Heart right ventricle (tissue), 16 donors: ENCODE data around the gene SLC22A1. TPM values are rescaled to one million over a fixed set of nuclear protein-coding genes. Genes with fewer than 3 reads are reported as not detected.
"Not testable (repeated sequence)": the region's sequence is repeated elsewhere in the genome, so short reads cannot be mapped to it uniquely, and the experiment has no call there.

Experiments
- ATAC-seq, 8 donors: fragments of 200-7000 bp; cut with Tn5 transposase; one replicate each; pipeline ENCODE4 v1.9.1; 2020; ENCODE audit warnings: mild to moderate bottlenecking in 8 of 8, moderate library complexity in 8 of 8, moderate number of reproducible peaks in 1 of 8
- DNase-seq, 2 donors: peaks; one replicate each; pipeline ENCODE4 v3.0.0-alpha.2; 2020
- H3K27ac ChIP-seq, 10 donors: fragments of 200-600 bp; sonication (generic) in 2 of 10; one replicate each; pipeline versions ENCODE4 v1.5.0 to v1.8.0; 2020 to 2022; ENCODE audit warnings: mild to moderate bottlenecking in 3 of 10
- H3K27me3 ChIP-seq, 7 donors: fragments of 200-600 bp; one replicate each; pipeline ENCODE4 v1.8.0; 2021 to 2022; ENCODE audit warnings: mild to moderate bottlenecking in 2 of 7
- H3K36me3 ChIP-seq, 9 donors: fragments of 200-600 bp; sonication (generic) in 1 of 9; one replicate each; pipeline versions ENCODE4 v1.5.0 to v1.8.0; 2020 to 2022; ENCODE audit warnings: mild to moderate bottlenecking in 2 of 9
- H3K4me1 ChIP-seq, 9 donors: fragments of 200-600 bp; sonication (generic) in 1 of 9; one replicate each; pipeline versions ENCODE4 v1.5.0 to v1.8.0; 2020 to 2022; ENCODE audit warnings: mild to moderate bottlenecking in 4 of 9
- H3K4me3 ChIP-seq, 10 donors: fragments of 200-600 bp; sonication (generic) in 2 of 10; one replicate each; pipeline versions ENCODE4 v1.5.0 to v1.8.0; 2020 to 2022; ENCODE audit warnings: mild to moderate bottlenecking in 7 of 10, moderate library complexity in 2 of 10
- H3K9me3 ChIP-seq, 11 donors: fragments of 200-600 bp in 10 of 11; sonication (generic) in 2 of 11; one replicate each; pipeline versions ENCODE4 v1.5.0 to v1.8.0; 2013 to 2022; ENCODE audit warnings: mild to moderate bottlenecking in 2 of 11, control low read depth in 1 of 11, moderate library complexity in 1 of 11
- CTCF ChIP-seq, 9 donors: fragments of 200-600 bp; sonication (generic) in 2 of 9; IDR thresholded peaks; one replicate each; pipeline versions ENCODE4 v1.5.0 to v1.8.0; 2021 to 2022; ENCODE audit warnings: antibody characterized with exemption in 9 of 9, mild to moderate bottlenecking in 5 of 9, moderate library complexity in 1 of 9
- WGBS, 2 donors: extraction: QIAGEN DNeasy Blood & Tissue Kit; methylation state at CpG; one replicate each; pipeline ENCODE4 v1.1.7; 2013; ENCODE audit warnings: inconsistent platforms in 1 of 2; 5-methylcytosine and 5-hydroxymethylcytosine counted together
- intact Hi-C, 10 donors: fragments of 100-400 bp; cut with DNase I; formaldehyde crosslinking; loops; one replicate each; pipeline versions ENCODE4 v1.11.1 to v1.14.2; 2022
- polyA plus RNA-seq, 2 donors: library from polyadenylated mRNA; stranded (reverse); fragments of 200-250 nt; gene quantifications; one replicate each; pipeline ENCODE4 v1.2.3, GENCODE V29; 2013
- total RNA-seq, 10 donors: library from RNA; stranded (reverse); fragmentation: NEBNext Ultra II Directional in 3 of 10; extraction: Animal tissue kit (Norgen Biotek cat#: 25700) in 3 of 10; gene quantifications; one replicate each; pipeline versions ENCODE4 v1.2.1 to v1.2.4, GENCODE V29; 2021 to 2023
- donor health status: Arrhythmogenic right ventricular cardiomyopathy.
- donor health status: ischemic (EF 13 %, LVEDD 7.1; RV severe dilation, severe dysfunction).
- donor health status: healthy with polysubstance abuse.
- donor health status: DM: no; HTN: yes; CAD: no.
- donor health status: DM: no; HTN: no; CAD: no.
- donor health status: ischemic (EF 25% LVEDD 6.9; RV normal size, moderate dysfunction).
- donor health status: ischemic (EF 25% LVEDD 5.7; RV mildly dilated, moderate dysfunction).
- donor health status: healthy.
- donor health status: DM: yes; HTN: yes; CAD: no.
- donor health status: Ischemic cardiomyopathy.
- donor health status: ischemic (EF 35%, LVEDD 5.7; RV mildly dilated, moderate dysfunction).
- donor health status: nonischemic (EF 11% LVEDD 7.7; RV severe dilation, severe dysfunction).
- donor health status: DM: yes; HTN: yes; CAD: no.
- donor health status: PGD.
- donor health status: ischemic (EF 29% LVEDD 5.4; RV normal size, mild dysfunction).
- donor health status: nonischemic (EF 23%, LVEDD 6.1; RV moderate dilation, normal function).

The SLC22A1 gene
- total and polyA plus RNA-seq, 12 donors = 0.10 to 1.4 (median 0.39) TPM; not detected in 3

GRCh38 chr6:160122744-160123143 lies 1.1 kb downstream of the SLC22A1 start:
- Histone ChIP-seq H3K4me1 (no peaks in the 10 kb centered on the region), H3K27me3 (no peaks in the 10 kb centered on the region), H3K36me3 (peaks cover 0 to 7% (median 0%) of the 10 kb centered on the region in 9 donors), H3K9me3 (peaks cover 0 to 6% (median 0%) of the 10 kb centered on the region in 11 donors), H3K4me3 (no peak overlapping the region), H3K27ac (no peak overlapping the region)
- no peak for TF ChIP-seq CTCF (IDR thresholded peaks at IDR 0.05)
- 79 to 95% methylated on average over 5 of the region's 5 CpGs for WGBS, 2 donors
- intact Hi-C loops = no loop called here
- ATAC-seq (no peak), DNase-seq (no peak)

GRCh38 chr6:160124007-160124406 lies 2.4 kb downstream of the SLC22A1 start:
- no peak overlapping the region for H3K4me3 ChIP-seq
- intact Hi-C loops = no loop called here
- H3K9me3 ChIP-seq = no peaks in the 10 kb centered on the region
- H3K4me1 ChIP-seq = no peaks in the 10 kb centered on the region
- 96% methylated on average over 2 of the region's 2 CpGs for WGBS, 2 donors
- H3K27ac ChIP-seq = no peak overlapping the region
- H3K27me3 ChIP-seq = no peaks in the 10 kb centered on the region
- TF ChIP-seq CTCF (IDR thresholded peaks at IDR 0.05) = no peak
- no peak for DNase-seq
- no peak for ATAC-seq
- H3K36me3 ChIP-seq = no peaks in the 10 kb centered on the region

- intact Hi-C loops = no loop called here
- Histone ChIP-seq H3K4me3 (no peak overlapping the region), H3K36me3 (no peaks in the 10 kb centered on the region), H3K27ac (no peak overlapping the region), H3K4me1 (no peaks in the 10 kb centered on the region), H3K27me3 (no peaks in the 10 kb centered on the region), H3K9me3 (no peaks in the 10 kb centered on the region)
- TF ChIP-seq CTCF (IDR thresholded peaks at IDR 0.05) = no peak
- 93% methylated on average over 5 of the region's 5 CpGs for WGBS, 2 donors
- DNase-seq = no peak
- no peak for ATAC-seq
Observed at GRCh38 chr6:160124605-160125004, 3.0 kb downstream of the SLC22A1 start.

GRCh38 chr6:160125105-160125504 lies 3.5 kb downstream of the SLC22A1 start:
- H3K27me3 ChIP-seq, ATAC-seq, H3K27ac ChIP-seq, H3K4me3 ChIP-seq, intact Hi-C loops, H3K36me3 ChIP-seq, H3K9me3 ChIP-seq, DNase-seq, H3K4me1 ChIP-seq: not testable (repeated sequence)
- 88 to 94% methylated on average over 5 of the region's 5 CpGs for WGBS, 2 donors

- peaks cover 0 to 4% (median 0%) of the 10 kb centered on the region in 7 donors for H3K27me3 ChIP-seq
- ATAC-seq (no peak), DNase-seq (no peak)
- TF ChIP-seq CTCF (IDR thresholded peaks at IDR 0.05) = no peak
- H3K36me3 ChIP-seq = no peaks in the 10 kb centered on the region
- H3K4me3 ChIP-seq = no peak overlapping the region
- H3K9me3 ChIP-seq = no peaks in the 10 kb centered on the region
- intact Hi-C loops = no loop called here
- H3K27ac ChIP-seq = no peak overlapping the region
- no peaks in the 10 kb centered on the region for H3K4me1 ChIP-seq
- WGBS, 2 donors = 91 to 92% methylated on average over 16 of the region's 16 CpGs
Observed at GRCh38 chr6:160127270-160128124, 5.9 kb downstream of the SLC22A1 start.
